ENCODE data around the gene OAS1. TPM values are rescaled to one million over a fixed set of nuclear protein-coding genes. Genes with fewer than 3 reads are reported as not detected.

Gene OAS1
- 15.3 and 164 TPM in 2 replicates for total RNA-seq

DNA sequence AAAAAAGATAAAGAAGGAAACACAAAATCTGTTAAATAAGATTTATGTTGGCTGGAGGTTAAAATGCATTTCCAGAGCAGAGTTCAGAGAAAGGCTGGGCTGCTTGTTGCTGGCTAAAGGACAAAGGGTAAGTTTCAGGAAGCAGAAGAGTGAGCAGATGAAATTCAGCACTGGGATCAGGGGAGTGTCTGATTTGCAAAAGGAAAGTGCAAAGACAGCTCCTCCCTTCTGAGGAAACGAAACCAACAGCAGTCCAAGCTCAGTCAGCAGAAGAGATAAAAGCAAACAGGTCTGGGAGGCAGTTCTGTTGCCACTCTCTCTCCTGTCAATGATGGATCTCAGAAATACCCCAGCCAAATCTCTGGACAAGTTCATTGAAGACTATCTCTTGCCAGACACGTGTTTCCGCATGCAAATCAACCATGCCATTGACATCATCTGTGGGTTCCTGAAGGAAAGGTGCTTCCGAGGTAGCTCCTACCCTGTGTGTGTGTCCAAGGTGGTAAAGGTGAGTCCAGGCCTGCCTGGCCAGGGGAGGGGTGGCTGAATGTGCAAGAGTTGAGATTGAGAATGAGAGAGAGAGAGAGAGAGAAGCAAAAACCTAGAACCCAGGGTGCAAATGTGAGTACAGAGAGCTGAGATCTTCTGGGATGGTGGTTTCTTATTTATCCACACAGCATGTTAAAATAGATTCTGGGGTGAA lies at the start of gene OAS1:
TSS of gene OAS1 (plus strand) at position 251 of the 703 bp plus-strand sequence. CDS start at position 329, 78 bp downstream.

DNA sequence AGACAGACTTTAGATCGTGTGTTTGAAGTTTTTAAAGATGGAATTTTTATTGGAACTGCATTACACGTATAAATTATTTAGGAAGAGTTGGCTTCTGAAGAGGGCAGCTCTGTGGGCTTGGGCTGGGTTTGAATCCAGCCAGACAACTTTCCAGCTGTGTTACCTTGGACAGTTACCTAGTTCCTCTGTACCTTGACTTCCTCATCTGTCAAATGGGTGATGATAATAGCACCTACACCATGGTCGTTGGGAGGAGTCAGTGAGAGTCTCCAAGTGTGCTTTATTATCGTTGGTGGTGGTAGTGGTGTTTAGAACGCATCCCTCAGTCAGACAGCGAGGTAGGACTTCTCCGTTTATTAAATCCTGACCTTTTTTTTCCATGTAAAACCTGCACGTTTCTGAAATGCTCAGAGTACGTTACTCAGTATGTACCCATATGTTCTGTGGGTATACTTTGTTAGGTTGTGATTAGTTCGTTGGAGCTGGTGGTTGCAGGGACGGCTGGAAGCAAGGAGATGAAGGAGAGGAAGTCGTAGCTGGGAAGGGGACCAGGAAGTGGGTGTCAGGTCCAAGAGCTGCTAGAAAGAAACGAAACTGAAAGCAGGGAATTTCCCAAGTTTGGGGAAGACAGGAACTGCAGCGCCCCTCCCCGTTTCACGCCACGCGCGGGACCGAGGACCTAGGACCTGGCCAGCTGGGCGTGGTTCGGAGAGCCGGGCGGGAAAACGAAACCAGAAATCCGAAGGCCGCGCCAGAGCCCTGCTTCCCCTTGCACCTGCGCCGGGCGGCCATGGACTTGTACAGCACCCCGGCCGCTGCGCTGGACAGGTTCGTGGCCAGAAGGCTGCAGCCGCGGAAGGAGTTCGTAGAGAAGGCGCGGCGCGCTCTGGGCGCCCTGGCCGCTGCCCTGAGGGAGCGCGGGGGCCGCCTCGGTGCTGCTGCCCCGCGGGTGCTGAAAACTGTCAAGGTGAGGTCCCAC lies 31.3 kb downstream of the OAS1 start, which contains the start of gene OAS3:
TSS of gene OAS3 (plus strand) at position 734 of the 979 bp plus-strand sequence. CDS start at position 791, 57 bp downstream.

Other genes with a start within 250 kb of the OAS1 start
- gene RPH3A, start 115.2 kb upstream of the OAS1 start, total RNA-seq: not detected in 2 replicates
- gene OAS3, start 31.5 kb downstream of the OAS1 start, total RNA-seq: 8.1 and 118 TPM in 2 replicates
- gene OAS2, start 71.6 kb downstream of the OAS1 start, total RNA-seq: 6.8 and 146 TPM in 2 replicates
- 0.32 TPM in 1 of 2 replicates, not detected in the other for gene DTX1, start 149.8 kb downstream of the OAS1 start, total RNA-seq
- not detected in 2 replicates for gene RASAL1, start 228.8 kb downstream of the OAS1 start, total RNA-seq
- gene CFAP73, start 242.8 kb downstream of the OAS1 start, total RNA-seq: not detected in 2 replicates